GM18502 (cell line): ENCODE data around the gene RDM1.

ENCODE experiments used
- ATAC-seq: cut with Tn5 transposase; IDR thresholded peaks from one replicate; pipeline ENCODE4 v1.9.1; 2021; ENCODE audit warnings: mild to moderate bottlenecking; ENCODE audit not compliant: unreplicated experiment, poor library complexity

Gene RDM1

GRCh38 chr17:35875072-35875799 is 55.3 kb downstream of the RDM1 start:
- no peak for ATAC-seq

DNA sequence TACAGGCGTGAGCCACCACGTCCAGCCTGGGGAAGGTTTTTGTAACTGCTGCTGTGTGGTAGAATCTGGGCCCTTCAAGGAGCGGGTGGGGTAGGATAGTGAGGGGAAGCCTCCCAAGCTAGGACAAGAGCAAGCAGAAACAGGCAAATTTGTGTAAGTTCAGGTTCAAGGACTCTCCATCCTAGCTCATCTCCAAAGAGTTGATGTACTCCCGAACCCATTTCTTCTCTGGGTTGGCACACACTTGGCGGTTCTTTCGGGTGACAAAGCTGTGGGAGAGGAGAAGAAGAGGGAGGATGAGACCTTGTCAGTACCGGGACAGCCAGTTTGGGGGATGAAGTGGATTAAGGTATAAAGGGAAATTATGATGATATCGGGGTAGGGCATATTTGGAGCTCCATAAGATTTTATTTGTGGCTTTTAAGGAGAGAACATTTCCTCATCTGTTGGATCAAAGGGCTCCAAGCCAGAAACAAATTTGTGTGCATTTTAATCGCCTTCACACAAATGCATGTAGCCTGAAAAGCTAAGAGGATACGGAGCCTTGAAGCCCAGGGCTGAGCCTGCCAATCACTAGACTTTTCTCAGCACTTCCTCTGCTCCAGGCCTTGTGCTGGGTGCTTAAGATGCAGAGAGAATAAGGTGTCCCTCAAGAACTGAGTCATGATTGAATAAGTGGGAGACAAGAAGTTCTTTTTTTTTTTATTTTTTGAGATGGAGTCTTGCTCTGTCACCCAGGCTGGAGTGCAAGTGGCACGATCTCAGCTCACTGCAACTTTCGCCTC is 58.2 kb downstream of the RDM1 start:
- no peak for ATAC-seq

GRCh38 chr17:35870906-35871819 is 59.4 kb downstream of the RDM1 start:
- ATAC-seq: no peak

DNA sequence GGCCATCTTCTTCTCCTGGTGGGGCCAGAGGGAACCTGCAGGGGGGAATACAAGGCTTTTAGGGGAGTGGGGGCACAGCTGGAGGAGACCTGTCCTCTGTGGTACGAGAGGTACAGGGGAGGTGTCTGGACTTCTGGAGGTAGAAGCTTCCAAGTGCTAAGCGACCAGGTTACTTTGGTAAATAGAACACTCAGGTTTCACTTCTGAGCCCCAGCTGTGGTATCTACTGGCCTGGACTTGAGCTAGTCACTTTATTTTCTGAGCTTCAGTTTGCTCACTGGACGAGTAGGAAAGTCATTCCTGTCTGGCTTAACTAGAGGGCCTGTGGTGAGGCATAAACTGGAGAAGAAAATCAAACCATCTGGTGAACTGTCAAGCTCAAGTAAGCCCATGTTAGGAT is 61.8 kb downstream of the RDM1 start, which contains the start of gene HEATR9:
Gene HEATR9, minus strand, starts transcription at position 155 of the 400 bp plus-strand sequence. Its CDS starts 149 bp downstream, at position 6.
- ATAC-seq: no peak
